ENCODE measurements around the gene IGF1.
A peak's percentile ranks its signal among the peaks of the same experiment; 100 is the strongest.

Gene IGF1

GRCh38 chr12:102437511-102437910, 42.9 kb downstream of the IGF1 start:
- H3K9me3 Mint-ChIP-seq = no peaks in the 10 kb centered on the region

GRCh38 chr12:102436867-102437266, 43.5 kb downstream of the IGF1 start:
- no peak overlapping the region for H3K4me3 Mint-ChIP-seq
- no peaks in the 10 kb centered on the region for H3K36me3 Mint-ChIP-seq (ENCODE audit: low read depth)
- peaks cover 7% of the 10 kb centered on the region for H3K27me3 Mint-ChIP-seq (ENCODE audit: low read depth, poor library complexity)
- peaks cover 13% of the 10 kb centered on the region for H3K4me1 Mint-ChIP-seq
- H3K27ac Mint-ChIP-seq = no peak overlapping the region
- no peaks in the 10 kb centered on the region for H3K9me3 Mint-ChIP-seq
- no peak for TF ChIP-seq CTCF (IDR thresholded peaks at IDR 0.05)
- DNase-seq = no peak

More at GRCh38 chr12:102437511-102437910, 42.9 kb downstream of the IGF1 start:
- Mint-ChIP-seq H3K36me3 (ENCODE audit: low read depth) (no peaks in the 10 kb centered on the region), H3K4me3 (no peak overlapping the region), H3K27ac (no peak overlapping the region), H3K4me1 (peaks cover 13% of the 10 kb centered on the region), H3K27me3 (ENCODE audit: low read depth, poor library complexity) (peaks cover 10% of the 10 kb centered on the region)
- no peak for TF ChIP-seq CTCF (IDR thresholded peaks at IDR 0.05)
- no peak for DNase-seq

GRCh38 chr12:102435827-102436436, 44.4 kb downstream of the IGF1 start:
- Mint-ChIP-seq H3K27me3 (ENCODE audit: low read depth, poor library complexity) (peaks cover 4% of the 10 kb centered on the region), H3K9me3 (peaks cover 2% of the 10 kb centered on the region), H3K36me3 (ENCODE audit: low read depth) (peaks cover 2% of the 10 kb centered on the region), H3K27ac (no peak overlapping the region), H3K4me3 (no peak overlapping the region), H3K4me1 (peaks cover 15% of the 10 kb centered on the region)
- TF ChIP-seq CTCF (IDR thresholded peaks at IDR 0.05) = no peak
- no peak for DNase-seq

GRCh38 chr12:102433304-102433703, 47.1 kb downstream of the IGF1 start:
- peaks cover 13% of the 10 kb centered on the region for H3K9me3 Mint-ChIP-seq
- no peak for TF ChIP-seq CTCF (IDR thresholded peaks at IDR 0.05)

GRCh38 chr12:102430661-102431060, 49.7 kb downstream of the IGF1 start:
- H3K4me1 Mint-ChIP-seq = peaks cover 33% of the 10 kb centered on the region
- peaks cover 13% of the 10 kb centered on the region for H3K9me3 Mint-ChIP-seq
- H3K27ac Mint-ChIP-seq = peak overlapping the region; percentile 15
- H3K4me3 Mint-ChIP-seq = no peak overlapping the region
- H3K36me3 Mint-ChIP-seq (ENCODE audit: low read depth) = peaks cover 6% of the 10 kb centered on the region
- no peak for DNase-seq
- peaks cover 7% of the 10 kb centered on the region for H3K27me3 Mint-ChIP-seq (ENCODE audit: low read depth, poor library complexity)
- no peak for TF ChIP-seq CTCF (IDR thresholded peaks at IDR 0.05)

More at GRCh38 chr12:102433304-102433703, 47.1 kb downstream of the IGF1 start:
- Mint-ChIP-seq H3K36me3 (ENCODE audit: low read depth) (peaks cover 6% of the 10 kb centered on the region), H3K4me1 (peaks cover 13% of the 10 kb centered on the region), H3K27me3 (ENCODE audit: low read depth, poor library complexity) (peaks cover 4% of the 10 kb centered on the region), H3K4me3 (no peak overlapping the region), H3K27ac (no peak overlapping the region)
- DNase-seq = no peak

Data from nephron progenitor cell (in vitro differentiated cells).